ENCODE measurements around the gene BLM. TPM values are rescaled to one million over a fixed set of nuclear protein-coding genes. Genes with fewer than 3 reads are reported as not detected.

Gene BLM
- total RNA-seq, 1 donor, result 1.4 TPM

DNA sequence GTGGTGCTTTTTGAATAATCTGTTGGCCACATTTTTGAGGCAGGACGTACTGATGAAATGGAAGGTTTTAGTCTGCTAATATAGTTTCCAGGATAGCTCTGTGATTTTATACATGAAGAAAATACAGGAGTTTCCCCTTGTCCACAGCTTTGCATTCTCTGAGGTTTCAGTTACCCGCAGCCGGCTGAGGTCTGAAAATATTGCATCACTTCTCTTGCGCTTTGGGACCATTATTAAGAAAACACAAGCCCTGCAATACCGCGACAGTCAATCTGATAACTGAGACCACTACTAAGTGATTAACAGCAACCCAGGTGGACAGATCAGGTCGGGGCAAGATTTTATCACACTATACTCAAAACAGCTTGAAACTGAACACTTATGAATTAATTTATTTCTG lies 33.0 kb downstream of the BLM start:
- TF ChIP-seq, protein P1, sequence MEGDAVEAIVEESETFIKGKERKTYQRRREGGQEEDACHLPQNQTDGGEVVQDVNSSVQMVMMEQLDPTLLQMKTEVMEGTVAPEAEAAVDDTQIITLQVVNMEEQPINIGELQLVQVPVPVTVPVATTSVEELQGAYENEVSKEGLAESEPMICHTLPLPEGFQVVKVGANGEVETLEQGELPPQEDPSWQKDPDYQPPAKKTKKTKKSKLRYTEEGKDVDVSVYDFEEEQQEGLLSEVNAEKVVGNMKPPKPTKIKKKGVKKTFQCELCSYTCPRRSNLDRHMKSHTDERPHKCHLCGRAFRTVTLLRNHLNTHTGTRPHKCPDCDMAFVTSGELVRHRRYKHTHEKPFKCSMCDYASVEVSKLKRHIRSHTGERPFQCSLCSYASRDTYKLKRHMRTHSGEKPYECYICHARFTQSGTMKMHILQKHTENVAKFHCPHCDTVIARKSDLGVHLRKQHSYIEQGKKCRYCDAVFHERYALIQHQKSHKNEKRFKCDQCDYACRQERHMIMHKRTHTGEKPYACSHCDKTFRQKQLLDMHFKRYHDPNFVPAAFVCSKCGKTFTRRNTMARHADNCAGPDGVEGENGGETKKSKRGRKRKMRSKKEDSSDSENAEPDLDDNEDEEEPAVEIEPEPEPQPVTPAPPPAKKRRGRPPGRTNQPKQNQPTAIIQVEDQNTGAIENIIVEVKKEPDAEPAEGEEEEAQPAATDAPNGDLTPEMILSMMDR (IDR thresholded peaks at IDR 0.05; ENCODE audit: extremely low read depth, low read depth, low read length), result no peak
- no peaks in the 10 kb centered on the region for H3K4me1 ChIP-seq (ENCODE audit: insufficient read depth, low read length)
- no peaks in the 10 kb centered on the region for H4K20me1 ChIP-seq (ENCODE audit: insufficient read depth, low read length)
- no peaks in the 10 kb centered on the region for H3K36me3 ChIP-seq (ENCODE audit: insufficient read depth, low read length)
- peak overlapping the region; percentile 44 for H3K4me2 ChIP-seq (ENCODE audit: insufficient read depth, low read length)
- peak overlapping the region; percentile 54 for H2AFZ ChIP-seq (ENCODE audit: low read length)
- H3K27me3 ChIP-seq (ENCODE audit: insufficient read depth, low read length), result no peaks in the 10 kb centered on the region
- no peak for DNase-seq (ENCODE audit: insufficient read length, low spot score, missing footprints)
- H3K4me3 ChIP-seq (ENCODE audit: insufficient read depth, low read length), result no peak overlapping the region
- H3K9me3 ChIP-seq (ENCODE audit: low read depth, low read length), result no peaks in the 10 kb centered on the region
- no peaks in the 10 kb centered on the region for H3K79me2 ChIP-seq (ENCODE audit: insufficient read depth, low read length)
- no peak overlapping the region for H3K27ac ChIP-seq (ENCODE audit: low read depth, low read length)

DNA sequence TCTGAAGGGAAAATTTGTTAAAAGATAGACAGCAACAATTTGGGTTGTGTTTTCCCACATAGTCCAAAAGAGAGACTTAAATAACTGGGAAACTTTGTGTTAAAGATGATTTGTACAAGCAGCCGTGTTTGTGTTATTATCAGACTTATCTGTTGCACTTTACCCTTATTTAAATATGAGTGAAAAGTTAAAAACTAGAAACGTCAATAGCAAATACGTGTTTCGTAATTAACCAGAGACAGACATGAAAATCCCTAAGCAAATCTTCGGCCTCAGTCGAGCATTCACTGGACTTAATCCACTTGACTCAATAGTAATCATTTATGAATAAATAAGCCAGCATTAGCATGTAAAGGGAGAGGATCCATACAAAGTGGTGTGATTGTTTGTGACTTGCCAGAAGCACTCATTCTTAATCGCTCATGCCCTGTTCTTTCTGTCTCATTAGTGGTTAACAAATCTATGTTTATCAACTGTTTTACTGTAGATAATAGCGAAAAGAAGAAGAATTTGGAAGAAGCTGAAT lies 34.2 kb downstream of the BLM start:
- Histone ChIP-seq H3K9me3 (ENCODE audit: low read depth, low read length) (no peaks in the 10 kb centered on the region), H3K27ac (ENCODE audit: low read depth, low read length) (no peak overlapping the region), H2AFZ (ENCODE audit: low read length) (peak overlapping the region; percentile 44), H4K20me1 (ENCODE audit: insufficient read depth, low read length) (no peaks in the 10 kb centered on the region), H3K4me2 (ENCODE audit: insufficient read depth, low read length) (no peak overlapping the region), H3K79me2 (ENCODE audit: insufficient read depth, low read length) (no peaks in the 10 kb centered on the region), H3K4me1 (ENCODE audit: insufficient read depth, low read length) (peaks cover under 1% of the 10 kb centered on the region), H3K36me3 (ENCODE audit: insufficient read depth, low read length) (no peaks in the 10 kb centered on the region), H3K27me3 (ENCODE audit: insufficient read depth, low read length) (no peaks in the 10 kb centered on the region), H3K4me3 (ENCODE audit: insufficient read depth, low read length) (no peak overlapping the region)
- TF ChIP-seq, protein P1 (IDR thresholded peaks at IDR 0.05; ENCODE audit: extremely low read depth, low read depth, low read length), result no peak
- no peak for DNase-seq (ENCODE audit: insufficient read length, low spot score, missing footprints)

DNA sequence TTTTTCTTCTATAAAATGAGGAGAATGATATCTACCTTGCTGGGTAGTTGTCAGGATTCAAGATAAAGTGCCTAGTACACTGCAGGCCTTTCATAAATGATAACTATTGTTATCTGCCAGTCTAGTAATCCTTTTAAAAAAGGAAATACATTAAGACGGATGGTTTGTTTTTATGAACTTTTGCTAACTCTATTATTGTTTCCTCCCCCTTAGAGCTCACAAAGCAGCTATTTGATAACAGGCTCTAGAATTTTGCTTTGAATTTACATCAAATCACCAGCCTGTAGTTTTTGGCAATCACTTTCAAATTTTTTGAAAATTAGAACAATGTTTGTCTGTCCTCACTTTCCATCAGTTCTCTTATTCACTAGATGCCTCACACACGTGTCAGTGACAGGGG lies 39.8 kb downstream of the BLM start:
- no peak for DNase-seq (ENCODE audit: insufficient read length, low spot score, missing footprints)

DNA sequence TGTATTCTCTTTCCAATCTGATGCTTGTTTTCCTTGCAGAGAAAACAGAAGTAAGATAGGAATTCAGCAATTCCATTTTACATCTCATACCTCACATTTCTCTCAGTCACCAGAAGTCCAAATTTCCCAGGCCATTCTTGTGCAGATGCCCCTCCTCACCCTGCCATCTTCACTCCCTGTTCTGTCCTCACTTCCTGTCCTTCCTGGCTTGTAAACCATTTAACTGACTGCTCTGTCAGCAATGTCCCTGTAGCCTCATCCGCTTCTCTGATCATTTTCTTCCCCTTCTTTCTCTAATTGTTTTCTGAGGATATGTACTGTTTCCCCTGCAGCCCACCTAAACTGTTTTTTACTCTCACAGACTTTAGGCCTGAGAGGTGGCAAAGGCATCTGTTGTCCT lies 40.3 kb downstream of the BLM start:
- TF ChIP-seq, protein P1 (IDR thresholded peaks at IDR 0.05; ENCODE audit: extremely low read depth, low read depth, low read length), result no peak
- H3K4me3 ChIP-seq (ENCODE audit: insufficient read depth, low read length), result no peak overlapping the region
- no peaks in the 10 kb centered on the region for H3K9me3 ChIP-seq (ENCODE audit: low read depth, low read length)
- H3K4me1 ChIP-seq (ENCODE audit: insufficient read depth, low read length), result peaks cover 3% of the 10 kb centered on the region
- no peak for DNase-seq (ENCODE audit: insufficient read length, low spot score, missing footprints)
- peak overlapping the region; percentile 33 for H2AFZ ChIP-seq (ENCODE audit: low read length)
- no peaks in the 10 kb centered on the region for H3K79me2 ChIP-seq (ENCODE audit: insufficient read depth, low read length)
- H3K4me2 ChIP-seq (ENCODE audit: insufficient read depth, low read length), result no peak overlapping the region
- H3K27ac ChIP-seq (ENCODE audit: low read depth, low read length), result no peak overlapping the region
- no peaks in the 10 kb centered on the region for H3K36me3 ChIP-seq (ENCODE audit: insufficient read depth, low read length)
- H3K27me3 ChIP-seq (ENCODE audit: insufficient read depth, low read length), result no peaks in the 10 kb centered on the region
- H4K20me1 ChIP-seq (ENCODE audit: insufficient read depth, low read length), result no peaks in the 10 kb centered on the region

More for the DNA sequence above, 39.8 kb downstream of the BLM start:
- H3K36me3 ChIP-seq (ENCODE audit: insufficient read depth, low read length), result no peaks in the 10 kb centered on the region
- no peak overlapping the region for H3K27ac ChIP-seq (ENCODE audit: low read depth, low read length)
- TF ChIP-seq, protein P1 (IDR thresholded peaks at IDR 0.05; ENCODE audit: extremely low read depth, low read depth, low read length), result no peak
- no peak overlapping the region for H3K4me3 ChIP-seq (ENCODE audit: insufficient read depth, low read length)
- H4K20me1 ChIP-seq (ENCODE audit: insufficient read depth, low read length), result no peaks in the 10 kb centered on the region
- H3K9me3 ChIP-seq (ENCODE audit: low read depth, low read length), result no peaks in the 10 kb centered on the region
- H3K4me1 ChIP-seq (ENCODE audit: insufficient read depth, low read length), result peaks cover 3% of the 10 kb centered on the region
- H2AFZ ChIP-seq (ENCODE audit: low read length), result peak overlapping the region; percentile 53
- no peaks in the 10 kb centered on the region for H3K27me3 ChIP-seq (ENCODE audit: insufficient read depth, low read length)
- H3K79me2 ChIP-seq (ENCODE audit: insufficient read depth, low read length), result no peaks in the 10 kb centered on the region
- no peak overlapping the region for H3K4me2 ChIP-seq (ENCODE audit: insufficient read depth, low read length)
